HEK293 (cell line): ENCODE data around the gene KATNAL1.

Experiments
- CTCF ChIA-PET: fragments of 350-600 bp; formaldehyde crosslinking; extraction: SDS; loops from one replicate; lab custom pipeline; 2021; ENCODE audit warnings: antibody characterized with exemption; lab: Yijun Ruan, JAX
- POLR2A ChIA-PET: fragments of 300-600 bp; formaldehyde crosslinking; extraction: SDS; loops from one replicate; lab custom pipeline; 2020; ENCODE audit warnings: antibody characterized with exemption, inconsistent platforms; lab: Yijun Ruan, JAX
- H3K27ac ChIP-seq: fragments of 200-500 bp; sonication (Bioruptor generic); 2 replicates; pipeline ENCODE4 v1.5.1; 2014; ENCODE audit warnings: low read depth, low read length, control low read depth, inconsistent platforms; ENCODE audit errors: extremely low read depth
- H3K36me3 ChIP-seq, 2 experiments: fragments of 200-500 bp in 1 of 2; sonication (Bioruptor generic) in 1 of 2; 1 replicate in 1 of 2; 2 replicates in 1 of 2; pipeline ENCODE4 v1.5.1; 2014 to 2017; ENCODE audit warnings: inconsistent platforms in 2 of 2, low read length in 2 of 2; ENCODE audit not compliant: control insufficient read depth in 2 of 2, insufficient read depth in 1 of 2
- H3K4me1 ChIP-seq: fragments of 200-500 bp; sonication (Bioruptor generic); 2 replicates; pipeline ENCODE4 v1.5.1; 2014; ENCODE audit warnings: mild to moderate bottlenecking, low read length, inconsistent platforms; ENCODE audit not compliant: control insufficient read depth, insufficient read depth
- H3K4me3 ChIP-seq: 2 replicates; pipeline ENCODE4 v1.5.1; 2011; ENCODE audit warnings: low read depth, mild to moderate bottlenecking, control low read depth, low read length, moderate library complexity
- H3K9me3 ChIP-seq: fragments of 200-500 bp; sonication (Bioruptor generic); 2 replicates; pipeline ENCODE4 v1.5.1; 2014; ENCODE audit warnings: low read depth, low read length, inconsistent platforms; ENCODE audit not compliant: control insufficient read depth, insufficient read depth
- HOXC10 ChIP-seq: sonication (generic); formaldehyde crosslinking; IDR thresholded peaks from 2 replicates; pipeline ENCODE4 v1.8.1; 2023; ENCODE audit warnings: mild to moderate bottlenecking, missing genetic modification reagents
- REPIN1 ChIP-seq: fragments of 450-650 bp; formaldehyde crosslinking; IDR thresholded peaks from 2 replicates; pipeline ENCODE4 v1.5.1; 2017; ENCODE audit warnings: missing biosample characterization, missing genetic modification characterization, low read depth
- SP3 ChIP-seq: fragments of 450-650 bp; formaldehyde crosslinking; IDR thresholded peaks from 2 replicates; pipeline ENCODE4 v1.5.1; 2016; ENCODE audit warnings: missing biosample characterization, missing genetic modification characterization
- YY2 ChIP-seq: fragments of 450-650 bp; formaldehyde crosslinking; IDR thresholded peaks from 2 replicates; pipeline ENCODE4 v1.5.1; 2016; ENCODE audit warnings: missing biosample characterization, missing genetic modification characterization
- ZBTB1 ChIP-seq: fragments of 450-650 bp; formaldehyde crosslinking; IDR thresholded peaks from 2 replicates; pipeline ENCODE4 v1.5.1; 2016; ENCODE audit warnings: missing biosample characterization, missing genetic modification characterization
- ZBTB21 ChIP-seq: fragments of 450-650 bp; formaldehyde crosslinking; IDR thresholded peaks from 2 replicates; pipeline ENCODE4 v1.5.1; 2017; ENCODE audit warnings: missing biosample characterization, missing genetic modification characterization
- ZBTB7A ChIP-seq: fragments of 450-650 bp; formaldehyde crosslinking; IDR thresholded peaks from 2 replicates; pipeline ENCODE4 v1.5.1; 2016; ENCODE audit warnings: low read depth, missing biosample characterization, missing genetic modification characterization
- ZNF157 ChIP-seq: fragments of 450-650 bp; formaldehyde crosslinking; IDR thresholded peaks from 2 replicates; pipeline ENCODE4 v1.5.1; 2016; ENCODE audit warnings: missing biosample characterization, missing genetic modification characterization
- ZNF24 ChIP-seq: fragments of 450-650 bp; formaldehyde crosslinking; IDR thresholded peaks from 2 replicates; pipeline ENCODE4 v1.5.1; 2016; ENCODE audit warnings: missing biosample characterization, missing genetic modification characterization
- ZNF292 ChIP-seq: fragments of 450-650 bp; formaldehyde crosslinking; IDR thresholded peaks from 2 replicates; pipeline ENCODE4 v1.5.1; 2016; ENCODE audit warnings: low read depth, missing biosample characterization, missing genetic modification characterization, borderline replicate concordance
- ZNF350 ChIP-seq: fragments of 450-650 bp; formaldehyde crosslinking; IDR thresholded peaks from 2 replicates; pipeline ENCODE4 v1.5.0; 2017; ENCODE audit warnings: missing biosample characterization, mild to moderate bottlenecking, missing genetic modification characterization
- ZNF530 ChIP-seq: fragments of 450-650 bp; formaldehyde crosslinking; IDR thresholded peaks from 2 replicates; pipeline ENCODE4 v1.5.1; 2016; ENCODE audit warnings: low read depth, missing biosample characterization, missing genetic modification characterization
- ZNF610 ChIP-seq: fragments of 450-650 bp; formaldehyde crosslinking; IDR thresholded peaks from 2 replicates; pipeline ENCODE4 v1.5.1; 2016; ENCODE audit warnings: missing biosample characterization, missing genetic modification characterization, borderline replicate concordance
- ZNF626 ChIP-seq: fragments of 450-650 bp; sonication (Bioruptor Pico); formaldehyde crosslinking; IDR thresholded peaks from 2 replicates; pipeline ENCODE4 v1.5.1; 2018; ENCODE audit warnings: missing biosample characterization, missing genetic modification characterization, inconsistent platforms
- ZNF670 ChIP-seq: fragments of 450-650 bp; formaldehyde crosslinking; IDR thresholded peaks from 2 replicates; pipeline ENCODE4 v1.5.1; 2016; ENCODE audit warnings: missing biosample characterization, missing genetic modification characterization, low read depth
- ZNF76 ChIP-seq: fragments of 450-650 bp; formaldehyde crosslinking; IDR thresholded peaks from 2 replicates; pipeline ENCODE4; 2016; ENCODE audit warnings: low read depth, missing biosample characterization, missing genetic modification characterization, borderline replicate concordance
- ZNF777 ChIP-seq: fragments of 450-650 bp; formaldehyde crosslinking; IDR thresholded peaks from 2 replicates; pipeline ENCODE4 v1.5.1; 2017; ENCODE audit warnings: missing biosample characterization, missing genetic modification characterization, borderline replicate concordance
- ZSCAN16 ChIP-seq: fragments of 450-650 bp; formaldehyde crosslinking; IDR thresholded peaks from 2 replicates; pipeline ENCODE4 v1.5.1; 2016; ENCODE audit warnings: missing biosample characterization, missing genetic modification characterization
- TF ChIP-seq, protein P1 (sequence below): fragments of 450-650 bp; formaldehyde crosslinking; IDR thresholded peaks from 2 replicates; pipeline ENCODE4 v1.5.1; 2017; ENCODE audit warnings: missing biosample characterization, missing genetic modification characterization
- TF ChIP-seq, protein P2 (sequence below): fragments of 450-650 bp; formaldehyde crosslinking; IDR thresholded peaks from 2 replicates; pipeline ENCODE4 v1.5.1; 2017; ENCODE audit warnings: missing biosample characterization, missing genetic modification characterization
- TF ChIP-seq, protein P3 (sequence below): IDR thresholded peaks from 2 replicates; pipeline ENCODE4 v1.6.1; 2011; ENCODE audit warnings: mild to moderate bottlenecking, low read depth, low read length, borderline replicate concordance
- TF ChIP-seq, protein P4 (sequence below): fragments of 450-650 bp; formaldehyde crosslinking; IDR thresholded peaks from 2 replicates; pipeline ENCODE4 v1.5.1; 2017; ENCODE audit warnings: missing biosample characterization, missing genetic modification characterization
- TF ChIP-seq, protein P5 (sequence below): fragments of 450-650 bp; formaldehyde crosslinking; IDR thresholded peaks from 2 replicates; pipeline ENCODE4 v1.5.1; 2017; ENCODE audit warnings: missing biosample characterization, missing genetic modification characterization
- TF ChIP-seq, protein P6 (sequence below): fragments of 450-650 bp; formaldehyde crosslinking; IDR thresholded peaks from 2 replicates; pipeline ENCODE4 v1.5.1; 2016; ENCODE audit warnings: missing biosample characterization, missing genetic modification characterization

KATNAL1 gene

DNA sequence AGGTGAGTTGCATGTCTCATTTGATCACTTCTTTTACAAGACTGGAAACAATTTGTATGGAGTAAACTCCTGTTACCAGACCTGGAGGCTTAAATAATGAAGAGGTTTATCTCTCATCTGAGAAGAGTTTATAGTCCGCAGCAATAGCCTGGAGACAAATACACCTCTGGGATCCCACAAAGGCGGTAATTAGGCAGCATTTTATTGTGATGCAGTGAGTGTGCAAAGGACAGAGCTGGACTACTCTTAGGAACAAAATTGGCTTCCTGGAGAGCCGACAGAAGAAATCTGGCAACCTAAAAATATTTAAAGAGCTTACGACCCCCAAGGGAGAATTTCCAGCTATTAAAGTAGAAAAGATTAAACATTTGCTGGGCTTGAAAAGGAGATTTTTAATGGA is 11.8 kb upstream of the KATNAL1 start (continued):
- TF ChIP-seq, protein P1, sequence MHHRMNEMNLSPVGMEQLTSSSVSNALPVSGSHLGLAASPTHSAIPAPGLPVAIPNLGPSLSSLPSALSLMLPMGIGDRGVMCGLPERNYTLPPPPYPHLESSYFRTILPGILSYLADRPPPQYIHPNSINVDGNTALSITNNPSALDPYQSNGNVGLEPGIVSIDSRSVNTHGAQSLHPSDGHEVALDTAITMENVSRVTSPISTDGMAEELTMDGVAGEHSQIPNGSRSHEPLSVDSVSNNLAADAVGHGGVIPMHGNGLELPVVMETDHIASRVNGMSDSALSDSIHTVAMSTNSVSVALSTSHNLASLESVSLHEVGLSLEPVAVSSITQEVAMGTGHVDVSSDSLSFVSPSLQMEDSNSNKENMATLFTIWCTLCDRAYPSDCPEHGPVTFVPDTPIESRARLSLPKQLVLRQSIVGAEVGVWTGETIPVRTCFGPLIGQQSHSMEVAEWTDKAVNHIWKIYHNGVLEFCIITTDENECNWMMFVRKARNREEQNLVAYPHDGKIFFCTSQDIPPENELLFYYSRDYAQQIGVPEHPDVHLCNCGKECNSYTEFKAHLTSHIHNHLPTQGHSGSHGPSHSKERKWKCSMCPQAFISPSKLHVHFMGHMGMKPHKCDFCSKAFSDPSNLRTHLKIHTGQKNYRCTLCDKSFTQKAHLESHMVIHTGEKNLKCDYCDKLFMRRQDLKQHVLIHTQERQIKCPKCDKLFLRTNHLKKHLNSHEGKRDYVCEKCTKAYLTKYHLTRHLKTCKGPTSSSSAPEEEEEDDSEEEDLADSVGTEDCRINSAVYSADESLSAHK: peak; percentile 30; the same call in 1 of the 2 replicates
- TF ChIP-seq, all 188 proteins: peak for 18

DNA sequence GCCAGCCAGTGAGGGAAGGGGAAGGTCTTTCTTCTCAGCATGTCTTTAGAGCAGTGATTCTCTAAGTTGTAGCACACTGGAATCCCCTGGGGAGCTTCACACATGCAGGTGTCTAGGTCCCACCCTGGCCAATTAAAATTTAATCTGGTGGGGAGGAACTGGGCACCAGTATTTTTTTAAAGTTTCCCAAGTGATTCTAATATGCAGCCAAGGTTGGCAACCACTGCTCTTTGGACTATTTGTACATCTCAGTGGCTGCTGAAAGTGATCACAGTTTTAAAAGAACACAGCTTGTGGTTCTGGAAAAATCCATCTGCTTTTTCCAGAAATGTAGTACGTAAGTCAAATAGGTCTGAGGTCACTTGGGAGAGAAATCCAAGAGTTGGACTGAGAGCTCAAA is 10.7 kb upstream of the KATNAL1 start:
- CTCF ChIA-PET: no interaction called here
- no peak overlapping the region for H3K4me3 ChIP-seq
- no peaks in the 10 kb centered on the region for H3K36me3 ChIP-seq
- no peaks in the 10 kb centered on the region for H3K9me3 ChIP-seq
- TF ChIP-seq YY2 (tag by site-specific recombination): no peak
- TF ChIP-seq, protein P2, sequence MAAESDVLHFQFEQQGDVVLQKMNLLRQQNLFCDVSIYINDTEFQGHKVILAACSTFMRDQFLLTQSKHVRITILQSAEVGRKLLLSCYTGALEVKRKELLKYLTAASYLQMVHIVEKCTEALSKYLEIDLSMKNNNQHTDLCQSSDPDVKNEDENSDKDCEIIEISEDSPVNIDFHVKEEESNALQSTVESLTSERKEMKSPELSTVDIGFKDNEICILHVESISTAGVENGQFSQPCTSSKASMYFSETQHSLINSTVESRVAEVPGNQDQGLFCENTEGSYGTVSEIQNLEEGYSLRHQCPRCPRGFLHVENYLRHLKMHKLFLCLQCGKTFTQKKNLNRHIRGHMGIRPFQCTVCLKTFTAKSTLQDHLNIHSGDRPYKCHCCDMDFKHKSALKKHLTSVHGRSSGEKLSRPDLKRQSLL: no peak
- TF ChIP-seq ZNF350 (tag by site-specific recombination): no peak
- no peak for TF ChIP-seq ZNF76
- no peak for TF ChIP-seq ZNF24 (tag by site-specific recombination)
- no peak for TF ChIP-seq ZNF157 (tag by site-specific recombination)
- TF ChIP-seq HOXC10 (CRISPR knock-in tag): no peak
- TF ChIP-seq ZBTB7A (tag by site-specific recombination): no peak
- TF ChIP-seq ZSCAN16 (tag by site-specific recombination): no peak
- no peak for TF ChIP-seq ZBTB21 (tag by site-specific recombination)
- no peak for TF ChIP-seq ZNF530 (tag by site-specific recombination)
- TF ChIP-seq ZNF610 (tag by site-specific recombination): no peak
- TF ChIP-seq, protein P3, sequence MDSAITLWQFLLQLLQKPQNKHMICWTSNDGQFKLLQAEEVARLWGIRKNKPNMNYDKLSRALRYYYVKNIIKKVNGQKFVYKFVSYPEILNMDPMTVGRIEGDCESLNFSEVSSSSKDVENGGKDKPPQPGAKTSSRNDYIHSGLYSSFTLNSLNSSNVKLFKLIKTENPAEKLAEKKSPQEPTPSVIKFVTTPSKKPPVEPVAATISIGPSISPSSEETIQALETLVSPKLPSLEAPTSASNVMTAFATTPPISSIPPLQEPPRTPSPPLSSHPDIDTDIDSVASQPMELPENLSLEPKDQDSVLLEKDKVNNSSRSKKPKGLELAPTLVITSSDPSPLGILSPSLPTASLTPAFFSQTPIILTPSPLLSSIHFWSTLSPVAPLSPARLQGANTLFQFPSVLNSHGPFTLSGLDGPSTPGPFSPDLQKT: no peak
- no peak for TF ChIP-seq ZNF670
- no peak for TF ChIP-seq ZNF777 (tag by site-specific recombination)
- no peak for TF ChIP-seq ZNF292 (tag by site-specific recombination)
- H3K4me1 ChIP-seq: 0 out of 2 replicates have a peak, but pooled peaks cover 3% of the 10 kb centered on the region
- POLR2A ChIA-PET: interaction anchor here (0.9 kb wide), 1 partner anchor 11 kb away, joined by 3 read pairs; the partner anchor contains the start of gene KATNAL1
- H3K27ac ChIP-seq: no peak overlapping the region

DNA sequence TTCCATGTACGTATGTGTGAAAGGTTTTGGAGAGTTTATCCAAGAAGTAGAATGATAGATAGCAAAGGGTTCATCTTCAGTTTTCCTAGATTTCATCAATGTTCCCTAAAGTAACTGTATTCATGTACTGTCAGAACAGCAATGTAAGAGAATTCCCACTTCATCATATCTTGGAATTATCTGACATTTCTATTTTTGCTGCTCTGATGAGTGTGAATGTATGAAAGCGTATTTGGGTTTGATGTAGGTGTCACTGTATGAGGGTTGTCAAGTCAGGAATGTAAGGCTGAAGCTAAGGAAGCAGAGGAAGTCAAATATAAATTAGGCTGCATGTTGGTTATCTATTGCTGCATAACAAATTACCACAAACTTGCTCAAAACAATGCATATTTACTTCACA is 7.2 kb upstream of the KATNAL1 start:
- H3K4me3 ChIP-seq: no peak overlapping the region
- H3K4me1 ChIP-seq: 0 out of 2 replicates have a peak, but pooled peaks cover under 1% of the 10 kb centered on the region
- TF ChIP-seq ZSCAN16 (tag by site-specific recombination) (no peak), REPIN1 (tag by site-specific recombination) (no peak), SP3 (tag by site-specific recombination) (no peak), ZBTB1 (tag by site-specific recombination) (no peak), ZNF626 (tag by site-specific recombination) (no peak)
- TF ChIP-seq, protein P2: no peak
- TF ChIP-seq, protein P4, sequence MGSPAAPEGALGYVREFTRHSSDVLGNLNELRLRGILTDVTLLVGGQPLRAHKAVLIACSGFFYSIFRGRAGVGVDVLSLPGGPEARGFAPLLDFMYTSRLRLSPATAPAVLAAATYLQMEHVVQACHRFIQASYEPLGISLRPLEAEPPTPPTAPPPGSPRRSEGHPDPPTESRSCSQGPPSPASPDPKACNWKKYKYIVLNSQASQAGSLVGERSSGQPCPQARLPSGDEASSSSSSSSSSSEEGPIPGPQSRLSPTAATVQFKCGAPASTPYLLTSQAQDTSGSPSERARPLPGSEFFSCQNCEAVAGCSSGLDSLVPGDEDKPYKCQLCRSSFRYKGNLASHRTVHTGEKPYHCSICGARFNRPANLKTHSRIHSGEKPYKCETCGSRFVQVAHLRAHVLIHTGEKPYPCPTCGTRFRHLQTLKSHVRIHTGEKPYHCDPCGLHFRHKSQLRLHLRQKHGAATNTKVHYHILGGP (tag by site-specific recombination): no peak
- TF ChIP-seq, protein P5, sequence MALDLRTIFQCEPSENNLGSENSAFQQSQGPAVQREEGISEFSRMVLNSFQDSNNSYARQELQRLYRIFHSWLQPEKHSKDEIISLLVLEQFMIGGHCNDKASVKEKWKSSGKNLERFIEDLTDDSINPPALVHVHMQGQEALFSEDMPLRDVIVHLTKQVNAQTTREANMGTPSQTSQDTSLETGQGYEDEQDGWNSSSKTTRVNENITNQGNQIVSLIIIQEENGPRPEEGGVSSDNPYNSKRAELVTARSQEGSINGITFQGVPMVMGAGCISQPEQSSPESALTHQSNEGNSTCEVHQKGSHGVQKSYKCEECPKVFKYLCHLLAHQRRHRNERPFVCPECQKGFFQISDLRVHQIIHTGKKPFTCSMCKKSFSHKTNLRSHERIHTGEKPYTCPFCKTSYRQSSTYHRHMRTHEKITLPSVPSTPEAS (tag by site-specific recombination): no peak
- TF ChIP-seq, protein P6, sequence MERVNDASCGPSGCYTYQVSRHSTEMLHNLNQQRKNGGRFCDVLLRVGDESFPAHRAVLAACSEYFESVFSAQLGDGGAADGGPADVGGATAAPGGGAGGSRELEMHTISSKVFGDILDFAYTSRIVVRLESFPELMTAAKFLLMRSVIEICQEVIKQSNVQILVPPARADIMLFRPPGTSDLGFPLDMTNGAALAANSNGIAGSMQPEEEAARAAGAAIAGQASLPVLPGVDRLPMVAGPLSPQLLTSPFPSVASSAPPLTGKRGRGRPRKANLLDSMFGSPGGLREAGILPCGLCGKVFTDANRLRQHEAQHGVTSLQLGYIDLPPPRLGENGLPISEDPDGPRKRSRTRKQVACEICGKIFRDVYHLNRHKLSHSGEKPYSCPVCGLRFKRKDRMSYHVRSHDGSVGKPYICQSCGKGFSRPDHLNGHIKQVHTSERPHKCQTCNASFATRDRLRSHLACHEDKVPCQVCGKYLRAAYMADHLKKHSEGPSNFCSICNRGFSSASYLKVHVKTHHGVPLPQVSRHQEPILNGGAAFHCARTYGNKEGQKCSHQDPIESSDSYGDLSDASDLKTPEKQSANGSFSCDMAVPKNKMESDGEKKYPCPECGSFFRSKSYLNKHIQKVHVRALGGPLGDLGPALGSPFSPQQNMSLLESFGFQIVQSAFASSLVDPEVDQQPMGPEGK: no peak
- H3K9me3 ChIP-seq: no peaks in the 10 kb centered on the region
- H3K36me3 ChIP-seq: no peaks in the 10 kb centered on the region
- ChIA-PET CTCF (no interaction called here), POLR2A (no interaction called here)
- H3K27ac ChIP-seq: no peak overlapping the region
